ENCODE data around the gene USP9X.
"Not testable (repeated sequence)": the region's sequence is repeated elsewhere in the genome, so short reads cannot be mapped to it uniquely, and the experiment has no call there.

The USP9X gene

GRCh38 chrX:41085878-41086626 lies 807 bp downstream of the USP9X start:
- peak; percentile 42 for DNase-seq

- DNase-seq, result no peak
Observed at GRCh38 chrX:41086627-41086932, 1.3 kb downstream of the USP9X start.

- no peak for DNase-seq
Observed at GRCh38 chrX:41087201-41087600, 2.0 kb downstream of the USP9X start.

- DNase-seq, result peak; percentile 20
Observed at GRCh38 chrX:41090568-41091238, 5.5 kb downstream of the USP9X start.

- no peak for DNase-seq
Observed at GRCh38 chrX:41092776-41093175, 7.5 kb downstream of the USP9X start.

GRCh38 chrX:41095174-41095573 lies 9.9 kb downstream of the USP9X start:
- no peak for DNase-seq

- DNase-seq, result no peak
Observed at GRCh38 chrX:41095908-41096307, 10.7 kb downstream of the USP9X start.

- DNase-seq, result no peak
Observed at GRCh38 chrX:41096339-41096955, 11.2 kb downstream of the USP9X start.

GRCh38 chrX:41097326-41097725 lies 12.1 kb downstream of the USP9X start:
- DNase-seq, result no peak

- no peak for DNase-seq
Observed at GRCh38 chrX:41100200-41100599, 15.0 kb downstream of the USP9X start.

GRCh38 chrX:41100819-41101218 lies 15.6 kb downstream of the USP9X start:
- no peak for DNase-seq

- DNase-seq, result no peak
Observed at GRCh38 chrX:41105005-41105404, 19.8 kb downstream of the USP9X start.

- DNase-seq, result not testable (repeated sequence)
Observed at GRCh38 chrX:41106257-41106656, 21.0 kb downstream of the USP9X start.

- peak; percentile 7 for DNase-seq
Observed at GRCh38 chrX:41108007-41108406, 22.8 kb downstream of the USP9X start.

GRCh38 chrX:41108463-41109205 lies 23.4 kb downstream of the USP9X start:
- no peak for DNase-seq

- DNase-seq, result peak; percentile 11
Observed at GRCh38 chrX:41110801-41111625, 25.8 kb downstream of the USP9X start.

GRCh38 chrX:41115104-41115425 lies 29.8 kb downstream of the USP9X start:
- DNase-seq, result peak; percentile 32

- DNase-seq, result no peak
Observed at GRCh38 chrX:41116948-41117347, 31.7 kb downstream of the USP9X start.

GRCh38 chrX:41118156-41118555 lies 32.9 kb downstream of the USP9X start:
- no peak for DNase-seq

- DNase-seq, result no peak
Observed at GRCh38 chrX:41119803-41120202, 34.6 kb downstream of the USP9X start.

- no peak for DNase-seq
Observed at GRCh38 chrX:41121766-41122165, 36.5 kb downstream of the USP9X start.

GRCh38 chrX:41122664-41123257 lies 37.5 kb downstream of the USP9X start:
- DNase-seq, result no peak
